ENCODE results near the gene COTL1.
A peak's percentile ranks its signal among the peaks of the same experiment; 100 is the strongest.
"Not testable (repeated sequence)": the region's sequence is repeated elsewhere in the genome, so short reads cannot be mapped to it uniquely, and the experiment has no call there.

COTL1 gene

GRCh38 chr16:84567286-84567962 lies 50.5 kb downstream of the COTL1 start:
- no peak for DNase-seq

DNA sequence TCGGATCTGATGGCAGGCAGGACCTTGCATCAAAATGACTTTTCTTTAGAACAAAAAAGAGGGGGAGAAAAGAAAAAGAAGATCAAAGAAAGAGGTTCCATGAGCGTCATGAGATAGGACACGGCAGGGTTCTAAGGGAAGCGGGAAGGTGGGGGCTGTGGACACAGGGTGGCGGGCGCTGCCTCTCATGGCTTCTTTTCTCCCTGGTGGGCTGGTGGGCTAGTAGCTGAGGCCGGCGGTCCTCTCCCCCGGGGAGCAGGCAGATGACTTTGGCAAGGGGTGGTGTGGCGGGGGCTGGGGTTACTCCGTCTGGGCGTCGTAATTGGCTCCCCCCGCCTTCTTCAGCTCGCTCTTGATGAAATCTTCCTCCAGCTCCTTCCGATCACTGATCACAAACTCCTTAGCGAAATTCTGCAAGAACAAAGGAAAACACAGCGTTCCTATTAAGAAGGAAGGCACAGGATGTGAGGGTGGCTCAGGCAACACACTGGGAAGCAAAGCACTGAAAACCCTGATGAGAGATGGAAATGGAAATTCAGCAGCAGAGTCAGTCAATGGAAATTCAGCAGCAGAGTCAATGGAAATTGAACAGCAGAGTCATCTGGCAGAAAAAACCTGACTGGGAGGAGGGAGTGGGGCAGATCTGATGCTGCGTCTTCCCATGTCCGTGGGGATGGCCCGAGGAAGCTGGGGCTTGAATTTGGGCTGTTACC lies 51.2 kb downstream of the COTL1 start:
- no peak for DNase-seq

DNA sequence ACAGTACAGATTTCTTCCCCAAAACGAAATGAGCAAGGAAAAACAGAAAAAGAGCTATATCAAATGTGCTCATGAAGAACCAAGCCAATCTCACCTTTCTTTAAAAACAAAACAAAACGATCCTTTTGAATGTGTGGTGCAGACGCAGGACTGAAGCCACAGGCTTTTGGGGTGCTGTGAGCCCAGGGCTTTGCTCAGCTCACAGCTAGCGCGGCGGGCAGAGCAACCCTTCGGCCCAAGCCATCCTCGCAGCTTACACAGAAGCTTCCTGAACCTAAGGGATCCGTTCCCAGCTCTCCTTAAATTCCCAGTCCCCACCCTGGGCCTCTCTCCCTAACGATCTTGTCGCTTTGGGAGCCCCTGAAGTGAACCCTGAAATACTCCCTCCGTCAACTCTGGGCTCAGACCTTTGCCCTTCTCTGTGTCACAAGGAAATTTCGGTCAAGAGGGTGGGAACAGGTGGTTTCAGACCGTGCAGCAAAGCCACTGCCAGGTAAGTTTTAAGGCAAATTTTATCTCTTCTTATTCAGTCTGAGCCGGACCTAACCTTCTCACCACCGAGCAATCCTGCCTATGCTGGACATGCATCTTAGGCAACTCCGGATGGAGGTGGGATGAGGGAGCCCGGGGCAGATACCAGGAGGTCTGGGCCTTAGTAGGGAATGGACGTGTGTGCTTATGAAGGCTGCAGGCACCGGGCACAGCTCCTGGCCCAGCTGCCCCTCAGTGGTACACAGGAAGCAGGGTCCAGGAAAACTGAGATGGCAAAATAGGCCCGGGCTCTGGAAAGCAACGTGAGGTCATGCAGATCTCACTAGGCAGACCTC lies 52.0 kb downstream of the COTL1 start:
- no peak for DNase-seq

GRCh38 chr16:84563786-84564420 lies 54.0 kb downstream of the COTL1 start:
- no peak for DNase-seq

- DNase-seq, result no peak
These were observed 54.7 kb downstream of the COTL1 start for GRCh38 chr16:84563064-84563715.

GRCh38 chr16:84562174-84562815 lies 55.6 kb downstream of the COTL1 start:
- DNase-seq, result peak; percentile 88

DNA sequence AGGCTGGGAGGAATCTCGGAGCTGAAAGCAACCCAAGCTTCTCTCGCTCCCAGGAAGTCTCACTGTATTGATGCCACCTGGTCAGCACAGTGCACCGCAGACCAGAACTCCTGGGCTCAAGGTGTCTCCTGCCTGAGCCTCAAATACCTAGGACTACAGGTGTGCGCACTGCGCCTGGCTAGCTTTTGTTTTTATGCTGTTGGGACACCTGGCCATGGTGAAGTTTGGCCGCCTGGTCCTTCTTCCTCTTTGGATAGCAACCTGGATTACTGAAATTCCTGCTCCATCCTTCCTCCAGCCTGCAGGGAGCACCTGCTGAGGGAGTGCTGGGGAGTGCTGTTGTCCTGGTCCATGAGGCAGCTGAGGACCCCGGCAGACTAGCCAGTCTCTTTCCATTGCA lies 56.6 kb downstream of the COTL1 start:
- no peak for DNase-seq

GRCh38 chr16:84560269-84560668 lies 57.6 kb downstream of the COTL1 start:
- no peak for DNase-seq

- no peak for DNase-seq
These were observed 58.5 kb downstream of the COTL1 start for GRCh38 chr16:84559311-84559932.

- DNase-seq, result not testable (repeated sequence)
These were observed 59.0 kb downstream of the COTL1 start for GRCh38 chr16:84558850-84559249.

- no peak for DNase-seq
These were observed 60.4 kb downstream of the COTL1 start for GRCh38 chr16:84557504-84557903.

GRCh38 chr16:84557059-84557458 lies 60.8 kb downstream of the COTL1 start:
- no peak for DNase-seq

DNA sequence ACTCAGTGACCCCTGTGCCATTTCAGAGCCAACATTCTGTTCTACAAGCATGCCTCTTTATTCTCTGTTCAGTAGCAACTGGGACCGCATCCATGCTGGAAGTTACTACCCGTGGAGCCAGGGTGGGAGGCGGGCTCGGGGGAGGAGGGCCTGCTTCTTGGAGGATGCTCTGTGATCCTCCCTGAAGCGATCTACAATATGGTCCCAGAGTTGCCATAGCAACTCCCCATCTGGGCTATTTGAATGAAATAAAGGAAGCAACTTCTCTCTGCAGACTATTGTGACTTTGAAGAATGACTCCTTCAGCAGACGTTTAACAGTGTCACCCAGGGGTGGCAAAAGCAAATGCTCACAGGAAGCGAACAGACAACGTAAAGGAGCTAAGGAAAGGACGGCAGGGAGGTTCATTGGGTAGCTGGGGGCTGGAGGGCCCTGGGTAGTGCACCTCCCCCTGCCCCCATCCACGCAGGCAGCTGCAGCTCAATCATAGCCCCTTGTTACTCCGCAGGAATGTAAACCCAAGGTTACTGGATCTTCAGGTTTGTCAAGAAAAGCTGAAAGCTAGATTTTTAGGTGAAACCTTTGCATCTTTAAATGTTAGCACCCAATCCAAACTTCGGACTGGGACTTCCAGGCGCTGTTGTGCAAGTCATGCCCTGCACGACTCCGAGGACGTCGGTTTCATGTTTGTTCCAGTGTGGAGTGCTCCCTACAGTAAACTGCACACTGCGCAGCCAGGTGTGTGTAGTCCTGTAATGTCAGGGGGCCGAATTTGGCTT lies 62.3 kb downstream of the COTL1 start:
- DNase-seq, result no peak

GRCh38 chr16:84554627-84555328 lies 63.1 kb downstream of the COTL1 start:
- no peak for DNase-seq

GRCh38 chr16:84553873-84554399 lies 63.9 kb downstream of the COTL1 start:
- no peak for DNase-seq

DNA sequence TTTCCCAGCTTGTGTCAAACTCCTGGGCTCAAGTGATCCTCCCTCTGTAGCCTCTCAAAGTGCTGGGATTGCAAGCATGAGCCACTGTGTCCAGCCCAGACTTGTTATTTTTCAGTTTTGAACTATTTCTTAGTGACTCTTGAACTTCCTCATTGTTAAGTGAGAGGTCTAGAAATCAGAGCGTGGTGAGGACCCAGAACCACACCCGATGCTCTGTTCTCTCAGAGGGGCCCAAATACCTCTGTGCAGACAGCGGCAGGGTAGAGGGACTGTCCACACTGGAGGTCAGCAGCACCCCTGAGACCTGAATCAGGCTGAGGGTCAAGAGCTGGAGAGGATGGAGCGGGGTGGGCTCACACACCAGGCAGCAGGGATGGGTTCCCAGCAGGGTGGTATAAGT lies 65.7 kb downstream of the COTL1 start:
- DNase-seq, result no peak

DNA sequence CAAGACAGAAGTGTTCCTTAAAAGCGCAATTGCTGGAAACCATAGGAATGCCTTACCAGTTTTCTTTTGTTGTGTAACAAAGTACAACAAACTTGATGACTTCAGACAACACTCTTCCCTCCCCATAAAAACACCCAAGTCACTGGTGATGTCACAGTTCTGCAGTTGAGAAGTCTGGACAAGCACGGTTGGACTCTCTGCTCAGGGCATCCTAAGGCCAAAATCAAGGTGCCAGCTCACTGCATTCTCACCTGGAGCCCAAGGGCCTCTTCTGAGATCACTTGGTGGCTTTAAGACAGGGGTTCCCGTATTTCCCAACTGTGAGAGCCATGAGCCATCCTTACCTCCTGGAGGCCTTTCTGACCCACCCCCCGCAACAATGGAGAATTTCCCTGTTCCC lies 67.8 kb downstream of the COTL1 start:
- DNase-seq, result peak; percentile 31

DNA sequence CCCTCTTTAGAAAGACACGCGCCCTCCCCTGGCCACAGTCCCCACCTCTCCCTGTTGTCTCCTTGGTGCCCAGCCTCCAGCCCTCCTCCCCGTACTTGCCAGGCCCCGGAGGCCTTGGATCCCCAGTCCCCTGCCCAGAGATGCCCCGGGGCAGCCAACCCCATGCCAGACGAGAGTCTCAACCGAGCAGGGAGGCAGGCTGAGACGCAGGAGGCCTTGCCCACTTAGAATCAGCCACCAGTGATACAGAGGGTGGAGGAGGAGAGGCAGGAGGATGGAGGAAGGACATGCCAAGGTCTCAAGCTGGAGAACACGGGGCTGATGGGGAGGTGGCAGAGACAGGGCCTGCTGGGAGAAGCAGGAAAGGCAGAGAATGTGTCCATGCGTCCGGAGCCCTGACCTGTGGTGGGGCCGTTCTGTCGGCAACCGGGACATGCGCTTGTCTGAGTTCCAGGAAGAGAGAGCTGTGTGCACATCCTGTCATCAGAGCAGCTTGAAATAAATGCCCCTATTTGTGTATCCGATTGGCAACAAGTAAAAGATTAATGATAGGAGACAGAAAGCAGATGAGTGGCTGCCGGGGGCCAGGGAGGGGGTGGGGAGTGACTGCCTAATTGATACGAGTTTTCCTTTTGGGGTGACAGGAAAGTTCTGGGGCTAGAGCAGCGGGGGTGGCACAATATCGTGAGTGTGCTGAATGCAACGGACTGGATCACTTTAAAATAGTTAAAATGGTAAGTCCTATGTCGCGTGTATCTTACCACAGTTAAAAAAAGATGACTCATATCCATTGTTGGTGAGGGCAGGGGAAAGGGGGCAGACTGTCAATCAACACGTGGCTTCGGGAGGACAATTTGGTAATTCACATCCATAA lies 68.7 kb downstream of the COTL1 start:
- DNase-seq, result no peak

- no peak for DNase-seq
These were observed 69.4 kb downstream of the COTL1 start for GRCh38 chr16:84548508-84548907.
